ENCODE data around the gene RASIP1.

The RASIP1 gene

DNA sequence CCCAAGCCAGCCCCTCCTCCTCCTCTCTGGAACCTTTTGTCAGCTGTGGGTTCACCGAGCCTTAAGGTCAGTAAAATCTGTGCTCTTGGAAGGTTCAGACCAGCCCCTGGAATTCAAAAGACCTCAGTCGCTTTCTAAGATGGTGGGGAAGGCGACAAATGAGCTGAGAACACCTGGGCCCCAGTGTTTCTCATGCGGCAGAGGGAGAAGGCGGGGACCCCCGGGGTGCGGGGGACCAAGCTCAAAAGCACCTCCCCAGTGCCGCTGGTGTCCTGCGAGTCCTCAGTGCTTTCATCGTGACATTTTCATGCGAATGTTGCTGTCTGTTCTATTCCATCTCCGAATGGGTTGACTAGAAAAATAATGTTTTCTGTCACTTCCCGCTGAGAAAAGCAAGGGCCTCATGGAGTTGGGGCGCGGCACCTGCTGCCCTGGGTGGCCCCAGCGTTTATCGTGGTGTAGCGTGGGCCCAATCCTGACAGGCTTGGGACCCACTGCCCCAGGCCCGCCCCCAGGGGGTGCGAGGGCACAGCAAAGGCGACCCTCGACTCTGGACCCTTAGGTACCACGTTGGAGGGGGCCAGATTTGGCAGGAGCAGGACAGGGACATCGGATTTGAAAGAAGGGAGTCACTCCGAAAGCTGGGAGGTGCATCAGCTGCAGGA lies 66.8 kb downstream of the RASIP1 start:
- DNase-seq (ENCODE audit: low spot score): no peak

DNA sequence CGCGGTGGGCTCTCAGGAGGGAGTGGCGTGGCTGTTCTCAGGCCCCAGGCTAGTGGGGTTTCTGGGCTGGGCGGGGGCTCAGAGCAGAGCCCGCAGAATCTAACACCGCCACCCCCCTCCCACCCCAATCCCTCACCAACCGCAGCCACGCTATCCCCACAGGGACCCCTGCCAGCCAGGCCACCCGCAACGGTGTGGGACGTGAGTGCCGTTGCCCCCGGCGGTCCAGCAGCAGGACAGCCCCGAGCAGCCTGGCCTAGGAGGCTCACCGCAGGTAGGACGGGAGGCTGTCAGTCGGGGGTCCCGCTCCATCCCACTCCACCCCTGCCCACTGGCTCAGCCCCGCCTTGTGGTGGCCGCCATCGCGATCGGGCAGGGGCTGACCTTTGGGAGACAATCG lies 67.4 kb downstream of the RASIP1 start, which contains the start of gene NTN5:
Gene NTN5, minus strand, starts transcription at position 24 of the 400 bp plus-strand sequence. CDS start 2,031 bp downstream, outside the sequence.
- no peak for DNase-seq (ENCODE audit: low spot score)

DNA sequence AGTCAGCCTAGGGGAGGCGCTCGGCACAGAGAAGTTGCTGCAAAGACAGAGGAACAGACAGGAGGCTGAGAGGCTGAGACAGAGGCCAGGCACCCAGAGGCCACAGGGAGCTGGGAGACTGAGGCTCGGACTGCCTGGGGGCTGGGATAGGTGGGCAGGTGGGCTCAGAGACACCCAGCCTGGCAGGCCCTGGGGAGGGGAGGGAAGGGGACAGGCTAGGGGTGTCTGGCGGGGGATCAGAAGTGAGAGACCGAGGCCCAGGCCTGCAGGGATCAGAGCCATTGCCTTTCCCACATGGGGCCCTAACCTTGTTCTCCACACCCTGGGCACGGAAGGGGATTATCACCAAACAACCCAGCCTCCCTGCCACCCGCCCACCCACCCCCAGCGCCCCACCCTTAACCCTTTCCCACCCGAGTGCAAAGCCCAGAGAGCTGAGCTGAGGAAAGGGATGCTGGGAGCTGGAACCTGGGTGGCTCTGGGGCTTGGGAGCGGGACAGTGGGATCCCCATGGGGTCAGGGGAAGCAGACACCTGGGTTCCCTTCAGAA lies 68.9 kb downstream of the RASIP1 start:
- no peak for DNase-seq (ENCODE audit: low spot score)

DNA sequence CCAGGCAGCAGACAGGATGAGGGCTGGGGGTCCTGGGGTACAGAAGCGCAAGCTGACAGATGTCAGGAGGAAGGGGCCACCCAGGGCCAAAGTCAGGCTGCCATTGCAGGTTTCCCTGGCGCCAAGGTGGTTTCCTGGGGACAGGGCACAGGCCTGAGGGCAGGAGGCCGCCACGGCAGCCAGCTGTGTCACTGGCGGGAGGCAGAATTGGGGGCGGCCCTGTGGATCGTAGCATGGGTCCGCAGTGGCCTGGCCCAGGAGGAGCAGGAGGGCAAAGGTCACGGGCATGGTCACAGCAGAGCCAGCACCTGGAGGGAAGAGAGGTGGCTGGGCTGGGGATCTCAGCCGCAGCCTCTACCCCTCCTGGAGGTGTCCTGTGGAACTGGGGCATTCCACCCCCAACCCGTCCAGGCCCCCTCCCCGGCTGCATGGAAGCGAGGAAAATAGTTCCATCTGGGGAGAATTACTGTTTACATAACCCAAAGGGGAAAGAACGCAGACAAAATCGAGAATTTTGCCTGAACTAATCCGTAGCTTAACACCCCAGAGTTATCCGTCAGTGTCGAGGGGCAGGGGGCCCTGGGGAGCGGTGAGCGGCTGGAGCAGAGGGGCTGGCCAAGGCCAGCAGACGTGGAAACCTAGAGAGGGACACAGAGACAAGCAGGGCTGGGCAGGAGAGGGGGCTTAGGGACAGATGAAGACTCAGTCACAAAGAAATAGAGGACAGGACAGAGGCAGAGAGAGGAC lies 69.5 kb downstream of the RASIP1 start:
- no peak for DNase-seq (ENCODE audit: low spot score)

Data from HuH-7 (cell line).